Small intestine (tissue), 7 donors: ENCODE results near the gene BPIFA2. TPM values are rescaled to one million over a fixed set of nuclear protein-coding genes. Genes with fewer than 3 reads are reported as not detected.

Source experiments
- DNase-seq, 2 donors: peaks; one replicate each; pipeline versions ENCODE4 v3.0.0 to v3.0.0-alpha.2; 2013
- FAIRE-seq: peaks from 2 replicates; lab custom pipeline; 2012; peaks lifted over from hg19 to GRCh38; lab: Jason Lieb, UNC
- H3K27ac ChIP-seq, 3 donors: one replicate each; pipeline ENCODE4 v1.5.1; 2013; ENCODE audit warnings: low read length in 2 of 3, mild to moderate bottlenecking in 2 of 3, control low read depth in 1 of 3, inconsistent platforms in 1 of 3, low read depth in 1 of 3, moderate library complexity in 1 of 3
- H3K27me3 ChIP-seq, 3 donors: one replicate each; pipeline ENCODE4 v1.6.1; 2013; ENCODE audit warnings: low read length in 3 of 3, inconsistent platforms in 1 of 3; ENCODE audit not compliant: control insufficient read depth in 3 of 3, insufficient read depth in 3 of 3
- H3K36me3 ChIP-seq, 3 donors: one replicate each; pipeline ENCODE4 v1.6.1; 2013; ENCODE audit warnings: low read length in 3 of 3, inconsistent platforms in 1 of 3, low read depth in 1 of 3, mild to moderate bottlenecking in 1 of 3, moderate library complexity in 1 of 3; ENCODE audit not compliant: control insufficient read depth in 3 of 3, insufficient read depth in 2 of 3
- H3K4me1 ChIP-seq, 3 donors: one replicate each; pipeline ENCODE4 v1.6.1; 2013; ENCODE audit warnings: low read length in 2 of 3, inconsistent platforms in 1 of 3, low read depth in 1 of 3, mild to moderate bottlenecking in 1 of 3, moderate library complexity in 1 of 3; ENCODE audit not compliant: control insufficient read depth in 3 of 3, insufficient read depth in 2 of 3
- H3K4me3 ChIP-seq, 3 donors: one replicate each; pipeline ENCODE4 v1.5.1; 2013; ENCODE audit warnings: low read length in 3 of 3, control low read depth in 1 of 3, inconsistent platforms in 1 of 3, low read depth in 1 of 3, mild to moderate bottlenecking in 1 of 3, moderate library complexity in 1 of 3
- H3K9me3 ChIP-seq, 2 donors: one replicate each; pipeline ENCODE4 v1.6.1; 2013; ENCODE audit warnings: low read depth in 1 of 2, low read length in 1 of 2; ENCODE audit not compliant: control insufficient read depth in 2 of 2, insufficient read depth in 1 of 2
- WGBS, 3 donors: extraction: QIAGEN DNeasy Blood & Tissue Kit; methylation state at CpG; one replicate each; pipeline ENCODE4 v1.1.7; 2013; 5-methylcytosine and 5-hydroxymethylcytosine counted together
- polyA plus RNA-seq, 4 donors: library from polyadenylated mRNA; stranded (reverse) in 3 of 4; unstranded in 1 of 4; fragments of 200-250 nt in 3 of 4; fragments of 120-200 nt in 1 of 4; gene quantifications; one replicate each; pipeline versions ENCODE4 v1.2.1 to v1.2.3, GENCODE V29; 2013
- donor health status: healthy with polysubstance abuse.
- donor health status: control.
- donor health status: control.
- donor health status: Bipolar disorder and iron deficiency.
- donor health status: healthy.

Gene BPIFA2
- polyA plus RNA-seq, 4 donors: not detected

DNA sequence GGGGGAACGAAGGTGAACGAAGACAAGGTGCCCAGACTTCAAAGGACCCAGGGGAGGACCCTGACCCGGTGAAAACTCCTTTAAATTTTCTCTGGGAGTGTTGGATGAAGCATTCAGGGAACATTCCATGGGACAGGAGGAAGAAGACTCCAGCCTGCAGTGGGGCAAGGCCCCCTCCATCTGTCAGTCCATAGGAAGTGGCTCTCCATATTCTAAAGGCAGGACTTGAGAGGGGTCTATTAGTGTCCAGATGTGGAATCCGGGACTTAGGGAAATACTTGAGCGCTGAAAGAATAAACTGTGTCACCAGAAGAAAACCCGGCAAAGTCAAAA, 3.2 kb upstream of the BPIFA2 start:
- no peak overlapping the region for H3K4me3 ChIP-seq
- FAIRE-seq: no peak

GRCh38 chr20:33165416-33166055, 2.4 kb upstream of the BPIFA2 start:
- no peak for FAIRE-seq
- Histone ChIP-seq H3K4me1 (no peaks in the 10 kb centered on the region), H3K27ac (no peak overlapping the region), H3K36me3 (no peaks in the 10 kb centered on the region), H3K9me3 (peaks cover 0 to 3% of the 10 kb centered on the region in 2 donors), H3K4me3 (no peak overlapping the region), H3K27me3 (peaks cover 0 to 3% (median 0%) of the 10 kb centered on the region in 3 donors)
- WGBS, 3 donors: 57 to 72% (median 71%) methylated on average over 8 of the region's 8 CpGs
- no peak for DNase-seq

More for the DNA sequence above, 3.2 kb upstream of the BPIFA2 start:
- 65 to 73% (median 71%) methylated on average over 6 of the region's 6 CpGs for WGBS, 3 donors
- Histone ChIP-seq H3K27me3 (peaks cover 0 to 3% (median 0%) of the 10 kb centered on the region in 3 donors), H3K36me3 (no peaks in the 10 kb centered on the region), H3K27ac (no peak overlapping the region), H3K4me1 (no peaks in the 10 kb centered on the region), H3K9me3 (peaks cover 0 to 3% of the 10 kb centered on the region in 2 donors)
- DNase-seq: no peak

DNA sequence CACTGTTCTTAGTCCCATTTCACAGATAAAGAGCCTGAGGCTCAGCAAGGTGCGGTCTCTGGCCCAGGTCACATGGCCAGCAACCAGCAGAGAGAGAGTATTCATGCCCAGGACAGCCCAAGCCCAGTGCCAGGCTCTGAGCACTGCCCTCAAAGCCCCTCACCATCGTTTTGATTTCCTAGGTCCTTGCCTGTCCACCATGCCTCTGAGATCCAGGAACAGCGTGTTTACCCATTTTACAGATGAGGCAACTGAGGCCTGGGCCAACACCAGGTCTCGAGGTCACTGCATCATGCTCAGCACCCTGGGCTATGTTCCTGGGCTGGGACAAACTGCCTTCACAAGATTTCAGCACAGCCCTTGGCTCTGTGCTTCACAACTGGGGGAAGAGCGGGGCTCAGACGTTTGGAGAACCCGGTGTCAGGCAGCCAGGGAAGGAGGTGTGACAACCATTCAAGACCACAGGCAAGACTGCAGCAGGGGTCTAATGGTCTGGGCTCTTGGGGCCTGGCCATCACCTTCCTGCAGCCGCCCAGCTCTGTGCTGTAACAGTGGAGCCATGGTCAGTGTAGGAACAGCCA, 1.3 kb upstream of the BPIFA2 start:
- Histone ChIP-seq H3K27ac (no peak overlapping the region), H3K9me3 (peaks cover 0 to 3% of the 10 kb centered on the region in 2 donors), H3K4me1 (no peaks in the 10 kb centered on the region), H3K36me3 (no peaks in the 10 kb centered on the region), H3K4me3 (no peak overlapping the region), H3K27me3 (peaks cover 0 to 3% (median 0%) of the 10 kb centered on the region in 3 donors)
- no peak for FAIRE-seq
- 71 to 82% (median 81%) methylated on average over 8 of the region's 8 CpGs for WGBS, 3 donors
- no peak for DNase-seq

DNA sequence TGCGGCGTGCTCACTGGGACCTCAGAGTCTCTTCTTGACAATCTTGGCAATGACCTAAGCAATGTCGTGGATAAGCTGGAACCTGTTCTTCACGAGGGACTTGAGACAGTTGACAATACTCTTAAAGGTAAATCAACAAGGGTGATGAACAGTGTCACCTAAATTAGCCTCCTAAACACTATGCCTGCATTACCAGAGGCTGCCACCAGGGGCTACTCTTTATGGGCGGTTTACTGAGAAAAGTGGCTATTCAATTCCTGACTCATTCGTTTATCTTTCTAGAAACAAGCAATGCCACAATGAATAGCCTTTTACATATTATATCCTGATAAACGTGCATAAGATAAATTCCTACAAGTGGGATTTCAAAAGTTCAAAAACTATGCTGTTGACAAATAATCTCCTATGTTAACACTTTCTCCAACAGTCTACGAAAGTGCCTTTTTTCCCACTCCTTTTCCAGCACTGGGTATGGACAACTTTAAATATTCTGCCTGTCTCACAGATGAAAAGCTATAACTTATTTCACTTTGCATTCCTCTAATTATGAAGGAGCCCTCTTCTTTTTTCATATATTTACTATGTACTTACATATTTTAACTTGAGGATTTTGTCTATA, 1.3 kb downstream of the BPIFA2 start:
- 53 to 54% (median 53%) methylated on average over 8 of the region's 8 CpGs for WGBS, 3 donors
- DNase-seq (peak in 1 of 2 donors; percentile 14), FAIRE-seq (no peak)
- no peaks in the 10 kb centered on the region for H3K36me3 ChIP-seq
- H3K27me3 ChIP-seq: peaks cover 0 to 3% (median 0%) of the 10 kb centered on the region in 3 donors
- no peaks in the 10 kb centered on the region for H3K4me1 ChIP-seq
- no peak overlapping the region for H3K4me3 ChIP-seq
- H3K9me3 ChIP-seq: peaks cover 0 to 3% of the 10 kb centered on the region in 2 donors
- no peak overlapping the region for H3K27ac ChIP-seq

- no peaks in the 10 kb centered on the region for H3K4me1 ChIP-seq
- no peak overlapping the region for H3K4me3 ChIP-seq
- FAIRE-seq (no peak), DNase-seq (no peak)
- peaks cover 0 to 3% (median 0%) of the 10 kb centered on the region in 3 donors for H3K27me3 ChIP-seq
- WGBS, 3 donors: 52 to 59% (median 57%) methylated on average over 7 of the region's 7 CpGs
- H3K9me3 ChIP-seq: peaks cover 0 to 3% of the 10 kb centered on the region in 2 donors
- no peak overlapping the region for H3K27ac ChIP-seq
- no peaks in the 10 kb centered on the region for H3K36me3 ChIP-seq
These were observed 4.8 kb downstream of the BPIFA2 start for GRCh38 chr20:33172781-33173180.

- H3K27ac ChIP-seq: no peak overlapping the region
- 81 to 91% (median 85%) methylated on average over 3 of the region's 3 CpGs for WGBS, 3 donors
- no peak overlapping the region for H3K4me3 ChIP-seq
- H3K4me1 ChIP-seq: no peaks in the 10 kb centered on the region
- no peak for DNase-seq
- H3K27me3 ChIP-seq: no peaks in the 10 kb centered on the region
- H3K36me3 ChIP-seq: no peaks in the 10 kb centered on the region
- FAIRE-seq: no peak
- H3K9me3 ChIP-seq: no peaks in the 10 kb centered on the region
These were observed 7.2 kb downstream of the BPIFA2 start for GRCh38 chr20:33175123-33175522.

DNA sequence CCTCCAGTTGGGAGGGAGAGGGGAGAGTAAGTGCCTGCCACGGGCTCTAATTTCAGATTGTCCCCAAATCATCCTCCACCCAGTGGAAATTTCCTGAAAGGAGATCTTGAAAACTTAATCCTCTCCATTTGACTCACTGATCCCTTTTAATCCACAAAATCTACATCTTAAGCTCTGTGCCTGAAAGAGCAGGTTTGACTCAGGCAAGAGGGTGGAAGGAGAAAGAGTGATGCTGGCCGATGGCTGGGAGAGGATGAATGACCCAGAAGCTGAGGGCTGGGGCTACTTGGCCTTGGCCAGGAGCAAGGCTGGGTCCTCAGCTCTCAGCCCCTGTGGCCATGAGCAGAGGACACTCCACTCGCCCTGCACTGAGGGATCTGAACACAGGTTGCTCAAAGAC, 8.1 kb downstream of the BPIFA2 start:
- WGBS, 3 donors: 43 to 65% (median 54%) methylated on average over 3 of the region's 3 CpGs
- H3K4me3 ChIP-seq: no peak overlapping the region
- FAIRE-seq (no peak), DNase-seq (no peak)
- no peaks in the 10 kb centered on the region for H3K36me3 ChIP-seq
- no peak overlapping the region for H3K27ac ChIP-seq
- H3K27me3 ChIP-seq: no peaks in the 10 kb centered on the region
- no peaks in the 10 kb centered on the region for H3K4me1 ChIP-seq
- H3K9me3 ChIP-seq: no peaks in the 10 kb centered on the region

DNA sequence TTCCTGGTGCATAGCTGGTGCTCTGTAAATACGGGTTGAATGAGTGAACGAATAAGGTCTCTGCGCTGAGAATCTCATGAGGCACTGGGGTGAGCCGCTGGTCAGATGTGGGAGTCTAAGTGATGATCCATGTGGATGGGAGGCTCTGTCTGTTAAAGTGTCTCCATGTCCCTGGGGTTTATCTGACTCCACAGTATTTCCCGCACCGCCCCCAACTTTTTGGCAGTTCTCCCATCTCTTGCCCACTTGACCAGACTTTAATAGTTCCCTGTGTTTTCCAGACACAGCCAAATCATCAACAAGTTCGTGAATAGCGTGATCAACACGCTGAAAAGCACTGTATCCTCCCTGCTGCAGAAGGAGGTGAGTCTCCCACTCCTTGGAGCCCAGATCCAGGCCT, 9.9 kb downstream of the BPIFA2 start:
- Histone ChIP-seq H3K9me3 (no peaks in the 10 kb centered on the region), H3K4me1 (no peaks in the 10 kb centered on the region), H3K36me3 (no peaks in the 10 kb centered on the region), H3K27me3 (no peaks in the 10 kb centered on the region), H3K4me3 (no peak overlapping the region), H3K27ac (no peak overlapping the region)
- 68 to 83% (median 81%) methylated on average over 9 of the region's 9 CpGs for WGBS, 3 donors
- DNase-seq: no peak
- FAIRE-seq: no peak
